Measurements from ENCODE around the gene PPM1K.

DNA sequence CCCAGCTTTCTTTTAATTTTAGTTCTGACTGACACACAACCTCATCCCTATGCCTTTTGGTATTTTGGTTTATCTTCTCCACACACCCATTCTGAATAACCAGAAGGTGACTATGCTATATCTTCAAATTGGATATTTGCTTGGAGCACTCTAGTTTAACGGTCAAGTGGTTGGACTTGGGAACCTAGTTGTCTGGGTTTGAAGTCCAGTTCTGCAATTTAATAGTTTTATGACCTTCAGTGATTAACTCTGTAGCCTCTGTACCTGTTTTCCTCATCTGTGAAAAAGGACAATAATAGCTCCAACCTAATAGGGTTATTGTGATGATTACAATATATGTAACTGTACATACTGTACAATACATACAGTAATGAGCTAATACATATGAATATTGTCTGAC, 20.0 kb downstream of the PPM1K start:
- TF ChIP-seq, protein P1, sequence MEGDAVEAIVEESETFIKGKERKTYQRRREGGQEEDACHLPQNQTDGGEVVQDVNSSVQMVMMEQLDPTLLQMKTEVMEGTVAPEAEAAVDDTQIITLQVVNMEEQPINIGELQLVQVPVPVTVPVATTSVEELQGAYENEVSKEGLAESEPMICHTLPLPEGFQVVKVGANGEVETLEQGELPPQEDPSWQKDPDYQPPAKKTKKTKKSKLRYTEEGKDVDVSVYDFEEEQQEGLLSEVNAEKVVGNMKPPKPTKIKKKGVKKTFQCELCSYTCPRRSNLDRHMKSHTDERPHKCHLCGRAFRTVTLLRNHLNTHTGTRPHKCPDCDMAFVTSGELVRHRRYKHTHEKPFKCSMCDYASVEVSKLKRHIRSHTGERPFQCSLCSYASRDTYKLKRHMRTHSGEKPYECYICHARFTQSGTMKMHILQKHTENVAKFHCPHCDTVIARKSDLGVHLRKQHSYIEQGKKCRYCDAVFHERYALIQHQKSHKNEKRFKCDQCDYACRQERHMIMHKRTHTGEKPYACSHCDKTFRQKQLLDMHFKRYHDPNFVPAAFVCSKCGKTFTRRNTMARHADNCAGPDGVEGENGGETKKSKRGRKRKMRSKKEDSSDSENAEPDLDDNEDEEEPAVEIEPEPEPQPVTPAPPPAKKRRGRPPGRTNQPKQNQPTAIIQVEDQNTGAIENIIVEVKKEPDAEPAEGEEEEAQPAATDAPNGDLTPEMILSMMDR (conservative IDR thresholded peaks at IDR 0.05; ENCODE audit: low read length) = no peak
- TF ChIP-seq EZH2phosphoT487 (IDR thresholded peaks at IDR 0.05; ENCODE audit: borderline replicate concordance, low read depth, low read length) = no peak
